NCI-H345 treated with DMSO at 0.1 percent for 48 hours (cell line): ENCODE measurements around the gene MTNR1B.

ENCODE experiments used
- DNase-seq: peaks from one replicate; lab custom pipeline; 2025; ENCODE audit not compliant: unreplicated experiment; lab: John Stamatoyannopoulos, UW

Gene MTNR1B

GRCh38 chr11:92969634-92970347 is at the start of gene MTNR1B:
TSS of gene MTNR1B (plus strand) at chr11:92969651. CDS start at chr11:92969726, 75 bp downstream.
- DNase-seq: no peak

GRCh38 chr11:92920331-92920730 is 49.1 kb upstream of the MTNR1B start:
- no peak for DNase-seq

- no peak for DNase-seq
Observed at GRCh38 chr11:92922731-92923130, 46.7 kb upstream of the MTNR1B start.

- DNase-seq: no peak
Observed at GRCh38 chr11:92929246-92929645, 40.2 kb upstream of the MTNR1B start.

GRCh38 chr11:92929653-92930052 is 39.8 kb upstream of the MTNR1B start:
- no peak for DNase-seq

GRCh38 chr11:92931746-92932422 is 37.6 kb upstream of the MTNR1B start:
- DNase-seq: no peak

GRCh38 chr11:92939305-92939704 is 30.1 kb upstream of the MTNR1B start:
- DNase-seq: no peak

GRCh38 chr11:92941676-92942571 is 27.5 kb upstream of the MTNR1B start:
- DNase-seq: no peak

GRCh38 chr11:92946707-92947106 is 22.7 kb upstream of the MTNR1B start:
- no peak for DNase-seq

- no peak for DNase-seq
Observed at GRCh38 chr11:92948116-92948515, 21.3 kb upstream of the MTNR1B start.

GRCh38 chr11:92954003-92954402 is 15.4 kb upstream of the MTNR1B start:
- DNase-seq: peak; percentile 90

GRCh38 chr11:92955860-92956259 is 13.6 kb upstream of the MTNR1B start:
- DNase-seq: no peak

- DNase-seq: no peak
Observed at GRCh38 chr11:92960886-92961285, 8.6 kb upstream of the MTNR1B start.

- DNase-seq: no peak
Observed at GRCh38 chr11:92962446-92962845, 7.0 kb upstream of the MTNR1B start.

GRCh38 chr11:92964471-92964870 is 5.0 kb upstream of the MTNR1B start:
- no peak for DNase-seq

GRCh38 chr11:92965196-92965595 is 4.3 kb upstream of the MTNR1B start:
- DNase-seq: no peak

- no peak for DNase-seq
Observed at GRCh38 chr11:92967178-92967577, 2.3 kb upstream of the MTNR1B start.

GRCh38 chr11:92967867-92968266 is 1.6 kb upstream of the MTNR1B start:
- no peak for DNase-seq

- no peak for DNase-seq
Observed at GRCh38 chr11:92969293-92969633, 188 bp upstream of the MTNR1B start.

- no peak for DNase-seq
Observed at GRCh38 chr11:92972248-92972647, 2.8 kb downstream of the MTNR1B start.

- DNase-seq: no peak
Observed at GRCh38 chr11:92975285-92975684, 5.8 kb downstream of the MTNR1B start.

GRCh38 chr11:92976681-92977080 is 7.2 kb downstream of the MTNR1B start:
- no peak for DNase-seq
